GM21576 (cell line): ENCODE results near the gene FAM229A.

Experiments
- ATAC-seq: cut with Tn5 transposase; IDR thresholded peaks from one replicate; pipeline ENCODE4 v1.9.1; 2021; ENCODE audit warnings: mild to moderate bottlenecking, moderate library complexity; ENCODE audit not compliant: unreplicated experiment

Gene FAM229A

DNA sequence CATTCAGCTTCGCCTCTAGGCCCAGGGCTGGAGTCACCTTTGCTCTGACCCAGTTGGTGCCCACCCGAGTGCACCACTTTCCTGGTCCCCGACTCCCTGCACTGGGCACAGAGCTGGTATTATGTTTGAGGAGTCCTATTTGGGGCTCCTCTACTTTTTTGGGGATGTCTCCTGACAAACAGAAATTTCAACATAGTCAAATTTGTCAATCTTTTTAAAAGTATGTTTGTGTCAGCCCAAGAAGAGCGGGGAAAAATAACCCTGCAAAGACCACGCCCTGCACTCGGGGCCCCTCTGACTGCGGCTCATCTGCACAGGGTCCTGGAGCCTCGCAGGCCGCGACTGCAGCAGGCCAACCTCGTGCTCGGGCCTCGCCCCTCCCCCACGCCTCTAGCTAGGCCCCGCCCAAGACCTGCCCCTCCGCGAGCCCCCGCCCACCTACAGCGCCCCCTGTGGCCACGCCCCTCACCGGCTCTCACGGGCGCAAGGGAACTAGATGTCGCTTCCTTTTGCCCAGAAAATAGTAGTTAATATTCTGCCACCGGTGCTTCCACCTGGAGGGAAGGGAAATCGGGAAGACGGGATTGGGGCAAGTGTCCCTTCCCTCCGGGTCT lies 11.4 kb downstream of the FAM229A start:
- peak; percentile 28 for ATAC-seq

GRCh38 chr1:32349211-32349708 lies 13.0 kb downstream of the FAM229A start:
- no peak for ATAC-seq

GRCh38 chr1:32346532-32347157 lies 15.6 kb downstream of the FAM229A start:
- ATAC-seq = no peak

- ATAC-seq = no peak
Observed at GRCh38 chr1:32345289-32345827, 16.9 kb downstream of the FAM229A start.

- ATAC-seq = no peak
Observed at GRCh38 chr1:32342704-32343103, 19.6 kb downstream of the FAM229A start.

DNA sequence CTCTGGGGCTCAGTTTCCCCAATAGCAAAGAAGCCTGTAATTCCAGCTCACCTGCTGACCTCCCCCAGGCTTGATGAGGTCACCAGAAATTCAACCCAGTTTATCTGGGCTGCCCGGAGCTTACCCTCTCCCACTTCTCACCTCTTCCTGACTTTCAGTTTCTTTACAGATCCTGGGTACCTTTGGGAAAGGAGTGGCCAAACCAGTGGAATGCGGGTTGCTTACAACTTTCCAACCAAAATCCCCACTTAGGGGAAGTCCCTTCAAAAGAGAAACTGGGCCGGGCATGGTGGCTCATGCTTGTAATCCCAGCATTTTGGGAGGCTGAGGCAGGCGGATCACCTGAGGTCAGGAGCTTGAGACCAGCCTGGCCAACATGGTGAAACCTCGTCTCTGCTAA lies 20.3 kb downstream of the FAM229A start:
- no peak for ATAC-seq

DNA sequence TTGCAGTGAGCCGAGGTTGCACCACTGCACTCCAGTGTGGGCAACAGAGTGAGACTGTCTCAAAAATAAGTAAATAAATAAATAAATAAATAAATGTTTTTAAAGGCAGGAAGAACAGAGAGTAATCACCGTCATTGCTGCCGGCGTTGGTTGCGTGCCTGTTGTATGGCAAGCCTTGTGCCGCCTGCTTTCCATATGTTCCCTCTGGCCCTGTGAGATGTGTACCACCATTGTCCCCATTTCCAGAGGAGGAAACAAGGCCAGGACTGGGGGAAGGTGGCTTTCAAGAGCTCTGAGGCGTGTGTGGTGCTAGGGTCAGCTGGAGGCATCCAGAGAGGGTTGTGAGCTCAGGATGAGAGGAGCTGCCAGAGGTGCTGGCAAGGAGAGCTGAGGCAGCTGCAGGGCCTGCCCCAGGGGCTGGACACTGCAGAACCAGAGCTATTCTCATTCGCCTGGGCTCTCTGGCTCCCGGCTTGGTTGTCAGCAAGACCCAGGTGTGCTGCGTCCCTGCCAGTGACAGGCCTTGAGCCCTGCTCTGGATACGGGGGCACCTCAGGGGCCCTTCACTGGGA lies 21.0 kb downstream of the FAM229A start:
- ATAC-seq = no peak

- no peak for ATAC-seq
Observed at GRCh38 chr1:32339363-32339978, 22.8 kb downstream of the FAM229A start.

DNA sequence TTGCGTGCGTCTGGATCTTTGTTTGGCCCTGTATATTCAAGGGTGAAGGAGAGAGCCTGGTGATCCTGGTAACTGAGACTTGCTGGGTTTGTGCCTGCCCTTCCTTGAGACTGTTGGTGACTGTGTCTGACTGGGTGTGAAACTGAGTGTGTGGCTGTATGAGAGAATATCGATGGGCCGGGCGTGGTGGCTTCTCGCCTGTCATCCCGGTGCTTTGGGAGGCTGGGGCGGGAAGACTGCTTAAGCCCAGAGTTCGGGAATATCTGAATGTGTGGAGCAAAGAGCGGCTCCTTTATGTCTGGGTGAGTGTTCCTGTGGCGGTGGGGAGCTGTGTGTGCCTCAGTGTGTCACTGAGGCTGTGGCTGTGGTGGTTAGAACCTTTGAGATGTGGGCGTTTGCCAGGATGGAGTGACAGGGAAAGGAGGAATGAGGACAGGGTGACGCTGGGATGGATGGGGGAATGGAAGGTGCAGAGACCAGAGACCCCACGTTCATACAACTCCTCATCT lies 23.6 kb downstream of the FAM229A start:
- ATAC-seq = no peak

- ATAC-seq = no peak
Observed at GRCh38 chr1:32337855-32338636, 24.2 kb downstream of the FAM229A start.

GRCh38 chr1:32336963-32337675 lies 25.2 kb downstream of the FAM229A start:
- no peak for ATAC-seq

- ATAC-seq = no peak
Observed at GRCh38 chr1:32336591-32336932, 25.7 kb downstream of the FAM229A start.

GRCh38 chr1:32335790-32336590 lies 26.3 kb downstream of the FAM229A start, which contains the start of gene MARCKSL1:
Gene MARCKSL1 (minus strand): TSS chr1:32336233. CDS start chr1:32336033, 200 bp downstream.
- ATAC-seq = no peak

GRCh38 chr1:32335535-32335789 lies 26.8 kb downstream of the FAM229A start:
- no peak for ATAC-seq

DNA sequence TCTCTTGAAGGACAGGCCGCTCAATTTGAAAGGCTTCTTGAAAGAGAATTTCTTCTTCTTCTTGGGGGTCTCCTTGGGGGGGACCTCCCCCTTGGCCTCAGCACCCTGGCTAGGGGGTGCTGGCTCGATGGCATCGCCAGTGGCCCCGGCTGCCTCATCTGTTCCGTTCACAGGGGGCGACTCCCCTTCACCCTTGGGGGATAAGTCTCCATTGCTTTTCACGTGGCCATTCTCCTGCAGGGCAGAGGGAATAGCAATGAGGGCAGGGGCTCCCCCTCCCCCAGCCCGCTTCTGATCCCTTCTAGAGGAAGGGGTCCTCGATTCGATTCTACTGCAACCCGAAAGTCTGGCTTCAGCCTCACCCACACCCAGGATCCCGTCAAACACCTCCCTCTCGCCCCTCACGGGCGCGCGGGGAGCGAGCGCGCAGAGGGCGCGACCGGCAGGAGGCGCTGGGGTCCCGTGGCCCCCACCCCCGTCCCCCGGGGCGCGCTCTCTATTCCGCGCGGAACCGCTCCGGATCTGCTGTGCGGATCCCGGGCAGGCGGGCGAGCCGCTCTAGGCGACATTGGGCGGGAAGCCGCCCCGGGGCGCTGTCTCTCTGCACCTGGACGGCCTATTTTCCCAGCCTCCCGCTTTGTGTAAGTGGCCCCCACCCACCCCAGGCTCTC lies 27.3 kb downstream of the FAM229A start:
- no peak for ATAC-seq

DNA sequence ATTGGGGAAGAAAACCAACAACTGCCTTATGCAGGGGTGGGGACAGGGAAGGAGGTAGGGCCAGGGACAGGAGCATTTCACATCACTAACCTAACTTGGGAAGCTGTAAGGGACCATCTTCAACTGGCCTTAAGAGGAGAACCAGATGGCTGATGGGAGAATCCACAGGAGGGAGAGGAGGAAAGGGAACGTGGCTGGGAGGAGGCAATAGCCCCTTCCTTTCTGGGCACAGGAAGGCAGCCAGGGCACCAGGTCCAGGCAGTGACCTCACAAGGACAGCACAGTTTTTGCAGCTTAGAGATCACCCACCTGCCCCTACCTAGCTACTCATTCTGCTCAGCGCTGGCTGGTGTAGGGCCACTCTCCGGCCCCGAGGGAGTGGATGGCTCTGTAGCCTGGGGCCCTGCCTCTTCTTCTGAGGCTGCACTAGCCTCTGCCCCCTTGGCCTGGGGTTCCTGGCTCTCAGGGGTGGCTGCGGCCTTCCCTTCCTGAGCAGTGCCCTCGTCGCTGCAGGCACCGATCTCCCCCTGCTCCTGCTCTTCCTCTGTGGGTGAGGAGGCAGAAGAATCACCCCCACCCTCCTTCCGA lies 27.9 kb downstream of the FAM229A start:
- no peak for ATAC-seq

DNA sequence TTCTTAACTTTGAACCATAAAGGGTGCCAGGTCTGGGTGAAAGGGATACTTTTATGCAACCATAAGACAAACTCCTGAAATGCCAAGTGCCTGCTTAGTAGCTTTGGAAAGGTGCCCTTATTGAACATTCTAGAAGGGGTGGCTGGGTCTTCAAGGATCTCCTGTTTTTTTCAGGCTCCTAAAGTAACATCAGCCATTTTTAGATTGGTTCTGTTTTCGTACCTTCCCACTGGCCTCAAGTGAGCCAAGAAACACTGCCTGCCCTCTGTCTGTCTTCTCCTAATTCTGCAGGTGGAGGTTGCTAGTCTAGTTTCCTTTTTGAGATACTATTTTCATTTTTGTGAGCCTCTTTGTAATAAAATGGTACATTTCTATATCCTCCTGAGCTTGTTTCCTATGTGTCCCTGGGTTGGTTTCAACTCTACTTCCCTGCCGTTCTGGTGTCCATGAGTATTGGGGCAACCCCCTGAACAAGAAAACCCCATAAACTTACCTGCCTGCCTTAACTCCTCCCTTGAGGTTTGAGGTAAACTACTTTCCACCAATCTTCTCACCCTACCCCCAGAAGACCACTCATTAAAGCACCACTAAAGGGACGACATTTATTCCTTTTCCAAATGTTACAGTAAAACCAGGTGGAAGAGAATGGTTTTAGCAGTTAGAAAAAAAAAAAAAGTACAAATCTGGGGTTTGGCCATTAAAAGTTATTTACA lies 28.9 kb downstream of the FAM229A start:
- ATAC-seq = no peak
